Measurements from ENCODE around the gene DENND11.

DENND11 gene

GRCh38 chr7:141702047-141702567, at the start of gene DENND11:
TSS of gene DENND11 (minus strand) at chr7:141702166. CDS start at chr7:141702153, 13 bp downstream.
- DNase-seq (ENCODE audit: low spot score): peak; percentile 76

GRCh38 chr7:141748396-141748795, 46.4 kb upstream of the DENND11 start:
- no peak for DNase-seq (ENCODE audit: low spot score)

GRCh38 chr7:141744131-141744530, 42.2 kb upstream of the DENND11 start:
- DNase-seq (ENCODE audit: low spot score): no peak

- DNase-seq (ENCODE audit: low spot score): no peak
These were observed 40.3 kb upstream of the DENND11 start for GRCh38 chr7:141742229-141742628.

- no peak for DNase-seq (ENCODE audit: low spot score)
These were observed 37.3 kb upstream of the DENND11 start for GRCh38 chr7:141739250-141739649.

GRCh38 chr7:141738592-141739013, 36.6 kb upstream of the DENND11 start:
- no peak for DNase-seq (ENCODE audit: low spot score)

- peak; percentile 91 for DNase-seq (ENCODE audit: low spot score)
These were observed 36.0 kb upstream of the DENND11 start, which contains the start of gene SSBP1 for GRCh38 chr7:141737836-141738591. TSS of gene SSBP1 (plus strand) at chr7:141738358. CDS start at chr7:141739167, 809 bp downstream.

GRCh38 chr7:141737118-141737835, 35.3 kb upstream of the DENND11 start:
- DNase-seq (ENCODE audit: low spot score): no peak

GRCh38 chr7:141731476-141732149, 29.6 kb upstream of the DENND11 start:
- no peak for DNase-seq (ENCODE audit: low spot score)

- DNase-seq (ENCODE audit: low spot score): no peak
These were observed 27.1 kb upstream of the DENND11 start for GRCh38 chr7:141729020-141729419.

GRCh38 chr7:141722529-141722928, 20.6 kb upstream of the DENND11 start:
- DNase-seq (ENCODE audit: low spot score): no peak

- no peak for DNase-seq (ENCODE audit: low spot score)
These were observed 15.5 kb upstream of the DENND11 start for GRCh38 chr7:141717450-141717849.

GRCh38 chr7:141715794-141716689, 14.1 kb upstream of the DENND11 start:
- DNase-seq (ENCODE audit: low spot score): no peak

- DNase-seq (ENCODE audit: low spot score): no peak
These were observed 13.1 kb upstream of the DENND11 start for GRCh38 chr7:141715018-141715417.

GRCh38 chr7:141714571-141714970, 12.6 kb upstream of the DENND11 start:
- DNase-seq (ENCODE audit: low spot score): no peak

GRCh38 chr7:141713890-141714289, 11.9 kb upstream of the DENND11 start:
- no peak for DNase-seq (ENCODE audit: low spot score)

GRCh38 chr7:141712603-141713255, 10.8 kb upstream of the DENND11 start:
- DNase-seq (ENCODE audit: low spot score): no peak

- no peak for DNase-seq (ENCODE audit: low spot score)
These were observed 8.3 kb upstream of the DENND11 start for GRCh38 chr7:141710301-141710700.

GRCh38 chr7:141709749-141710148, 7.8 kb upstream of the DENND11 start:
- no peak for DNase-seq (ENCODE audit: low spot score)

- no peak for DNase-seq (ENCODE audit: low spot score)
These were observed 7.4 kb upstream of the DENND11 start for GRCh38 chr7:141709318-141709717.

- no peak for DNase-seq (ENCODE audit: low spot score)
These were observed 6.4 kb upstream of the DENND11 start, which contains the start of gene WEE2 for GRCh38 chr7:141708351-141708750. TSS of gene WEE2 (plus strand) at chr7:141708353. CDS start at chr7:141708759, 406 bp downstream.
